Measurements from ENCODE around the gene ITPKC.

- TF ChIP-seq POLR2A (IDR thresholded peaks at IDR 0.05) (no peak), CTCF (IDR thresholded peaks at IDR 0.05) (no peak)
These were observed 59.5 kb downstream of the ITPKC start for GRCh38 chr19:40776364-40776763.
